Lower lobe of right lung (tissue), 2 donors: ENCODE measurements around the gene PRMT1. TPM values are rescaled to one million over a fixed set of nuclear protein-coding genes. Genes with fewer than 3 reads are reported as not detected.

ENCODE experiments used
- ATAC-seq, 2 donors: fragments of 200-7000 bp; cut with Tn5 transposase; one replicate each; pipeline ENCODE4 v1.9.1; 2020 to 2022; ENCODE audit warnings: mild to moderate bottlenecking in 2 of 2, moderate library complexity in 2 of 2
- DNase-seq: peaks from one replicate; pipeline ENCODE4 v3.0.0-alpha.2; 2020
- H3K27ac ChIP-seq: fragments of 200-600 bp; one replicate; pipeline ENCODE4 v1.8.0; 2022
- H3K27me3 ChIP-seq: fragments of 200-600 bp; one replicate; pipeline ENCODE4 v1.8.0; 2022; ENCODE audit warnings: low read depth
- H3K36me3 ChIP-seq: fragments of 200-600 bp; one replicate; pipeline ENCODE4 v1.8.0; 2022; ENCODE audit warnings: mild to moderate bottlenecking
- H3K4me1 ChIP-seq: fragments of 200-600 bp; one replicate; pipeline ENCODE4 v1.8.0; 2022
- H3K4me3 ChIP-seq: fragments of 200-600 bp; one replicate; pipeline ENCODE4 v1.8.0; 2022; ENCODE audit warnings: mild to moderate bottlenecking
- H3K9me3 ChIP-seq: fragments of 200-600 bp; one replicate; pipeline ENCODE4 v1.8.0; 2022
- CTCF ChIP-seq: fragments of 200-600 bp; IDR thresholded peaks from one replicate; pipeline ENCODE4 v1.8.0; 2022; ENCODE audit warnings: antibody characterized with exemption, mild to moderate bottlenecking
- intact Hi-C: fragments of 100-400 bp; cut with DNase I; formaldehyde crosslinking; loops from one replicate; pipeline ENCODE4 v1.11.0; 2022
- total RNA-seq: library from RNA; stranded (reverse); fragmentation: NEBNext Ultra II Directional; extraction: Animal tissue kit (Norgen Biotek cat#: 25700); gene quantifications from one replicate; pipeline ENCODE4 v1.2.1, GENCODE V29; 2021
- donor health status: DM: no; HTN: yes; CAD: no; lungs with severe emphysema.

Gene PRMT1
- total RNA-seq, 1 donor from 2014 or later, result 88.3 TPM

- H3K4me1 ChIP-seq, result no peaks in the 10 kb centered on the region
- H3K9me3 ChIP-seq, result no peaks in the 10 kb centered on the region
- DNase-seq, result no peak
- TF ChIP-seq CTCF, result no peak
- peaks cover 9% of the 10 kb centered on the region for H3K27me3 ChIP-seq
- intact Hi-C loops, result no loop called here
- H3K4me3 ChIP-seq, result no peak overlapping the region
- H3K36me3 ChIP-seq, result no peaks in the 10 kb centered on the region
- no peak for ATAC-seq
- H3K27ac ChIP-seq, result no peak overlapping the region
These were observed 22.3 kb downstream of the PRMT1 start for GRCh38 chr19:49699364-49699763.

GRCh38 chr19:49700563-49700962, 23.5 kb downstream of the PRMT1 start:
- no peaks in the 10 kb centered on the region for H3K36me3 ChIP-seq
- ATAC-seq, result peak in 1 of 2 donors; percentile 9
- peaks cover 9% of the 10 kb centered on the region for H3K27me3 ChIP-seq
- H3K4me1 ChIP-seq, result no peaks in the 10 kb centered on the region
- H3K9me3 ChIP-seq, result no peaks in the 10 kb centered on the region
- intact Hi-C loops, result no loop called here
- no peak for TF ChIP-seq CTCF
- DNase-seq, result no peak
- H3K27ac ChIP-seq, result no peak overlapping the region
- no peak overlapping the region for H3K4me3 ChIP-seq

- no peak overlapping the region for H3K4me3 ChIP-seq
- H3K27ac ChIP-seq, result no peak overlapping the region
- intact Hi-C loops, result no loop called here
- no peak for TF ChIP-seq CTCF
- peaks cover 9% of the 10 kb centered on the region for H3K27me3 ChIP-seq
- DNase-seq (no peak), ATAC-seq (peak in 1 of 2 donors; percentile 24)
- no peaks in the 10 kb centered on the region for H3K4me1 ChIP-seq
- H3K36me3 ChIP-seq, result no peaks in the 10 kb centered on the region
- no peaks in the 10 kb centered on the region for H3K9me3 ChIP-seq
These were observed 24.3 kb downstream of the PRMT1 start for GRCh38 chr19:49701271-49701786.

- no peak overlapping the region for H3K27ac ChIP-seq
- ATAC-seq (no peak), DNase-seq (no peak)
- peaks cover 5% of the 10 kb centered on the region for H3K27me3 ChIP-seq
- no peaks in the 10 kb centered on the region for H3K9me3 ChIP-seq
- H3K4me1 ChIP-seq, result no peaks in the 10 kb centered on the region
- no peak overlapping the region for H3K4me3 ChIP-seq
- intact Hi-C loops, result no loop called here
- no peaks in the 10 kb centered on the region for H3K36me3 ChIP-seq
- no peak for TF ChIP-seq CTCF
These were observed 28.0 kb downstream of the PRMT1 start for GRCh38 chr19:49704888-49705642.

GRCh38 chr19:49705919-49706318, 28.8 kb downstream of the PRMT1 start:
- intact Hi-C loops, result no loop called here
- Histone ChIP-seq H3K36me3 (no peaks in the 10 kb centered on the region), H3K9me3 (no peaks in the 10 kb centered on the region), H3K4me3 (no peak overlapping the region), H3K4me1 (no peaks in the 10 kb centered on the region), H3K27me3 (peaks cover 5% of the 10 kb centered on the region), H3K27ac (no peak overlapping the region)
- DNase-seq (no peak), ATAC-seq (peak in 1 of 2 donors; percentile 29)
- no peak for TF ChIP-seq CTCF
